SH-SY5Y (cell line): ENCODE results near the gene SPATA2.

Source experiments
- GATA2 ChIP-seq: IDR thresholded peaks from 2 replicates; pipeline ENCODE4 v1.6.1; 2011; ENCODE audit warnings: mild to moderate bottlenecking, low read depth, low read length
- GATA3 ChIP-seq: IDR thresholded peaks from 2 replicates; pipeline ENCODE4 v1.6.1; 2011; ENCODE audit warnings: low read depth, mild to moderate bottlenecking, low read length, moderate library complexity

GRCh38 chr20:49956689-49957088 lies 41.4 kb upstream of the SPATA2 start:
- TF ChIP-seq GATA3 (no peak), GATA2 (no peak)
